MM.1S (cell line): ENCODE results near the gene RHOU.

Experiments used
- DNase-seq: peaks from one replicate; pipeline ENCODE4 v3.0.0-alpha.2; 2015
- H2AFZ ChIP-seq: fragments of 300-600 bp; sonication (generic); 2 replicates; pipeline ENCODE4 v1.6.0; 2016; ENCODE audit warnings: antibody characterized with exemption, low read length
- H3F3A ChIP-seq: fragments of 300-600 bp; sonication (generic); 2 replicates; pipeline ENCODE4 v1.6.1; 2016; ENCODE audit warnings: mild to moderate bottlenecking, antibody characterized with exemption, low read length, moderate library complexity, mixed read lengths; ENCODE audit not compliant: insufficient read depth
- H3K27ac ChIP-seq: fragments of 300-600 bp; sonication (generic); 2 replicates; pipeline ENCODE4 v1.5.1; 2016; ENCODE audit warnings: mild to moderate bottlenecking, low read length
- H3K27me3 ChIP-seq: fragments of 300-600 bp; sonication (generic); replicated peaks from 2 replicates; pipeline ENCODE4 v1.6.0; 2016; ENCODE audit warnings: low read length; ENCODE audit not compliant: insufficient read depth
- H3K36me3 ChIP-seq: fragments of 300-600 bp; sonication (generic); replicated peaks from 2 replicates; pipeline ENCODE4 v1.6.1; 2016; ENCODE audit warnings: mild to moderate bottlenecking, low read length, mixed read lengths; ENCODE audit not compliant: insufficient read depth
- H3K4me1 ChIP-seq: fragments of 300-600 bp; sonication (generic); 2 replicates; pipeline ENCODE4 v1.6.1; 2016; ENCODE audit warnings: low read length, mixed read lengths
- H3K4me2 ChIP-seq: fragments of 300-600 bp; sonication (generic); 2 replicates; pipeline ENCODE4 v1.6.0; 2016; ENCODE audit warnings: low read depth, low read length
- H3K4me3 ChIP-seq: fragments of 300-600 bp; sonication (generic); 2 replicates; pipeline ENCODE4 v1.5.1; 2016; ENCODE audit warnings: low read length, mixed read lengths
- H3K79me2 ChIP-seq: fragments of 300-600 bp; sonication (generic); 2 replicates; pipeline ENCODE4 v1.6.1; 2016; ENCODE audit warnings: mixed run types, low read length, mixed read lengths
- H3K9ac ChIP-seq: fragments of 300-600 bp; sonication (generic); 2 replicates; pipeline ENCODE4 v1.6.1; 2016; ENCODE audit warnings: low read length, mixed read lengths
- H3K9me2 ChIP-seq: fragments of 300-600 bp; sonication (generic); replicated peaks from 2 replicates; pipeline ENCODE4 v1.6.1; 2016; ENCODE audit warnings: mild to moderate bottlenecking, low read length, mixed read lengths; ENCODE audit not compliant: insufficient read depth
- H3K9me3 ChIP-seq: fragments of 300-600 bp; sonication (generic); replicated peaks from 2 replicates; pipeline ENCODE4 v1.6.1; 2016; ENCODE audit warnings: mild to moderate bottlenecking, low read length, mixed read lengths; ENCODE audit not compliant: insufficient read depth
- H4K20me1 ChIP-seq: fragments of 300-600 bp; sonication (generic); 2 replicates; pipeline ENCODE4 v1.6.1; 2016; ENCODE audit warnings: mild to moderate bottlenecking, low read length, moderate library complexity, mixed read lengths; ENCODE audit not compliant: insufficient read depth
- EZH2 ChIP-seq: fragments of 300-600 bp; sonication (generic); optimal IDR thresholded peaks from 2 replicates; pipeline ENCODE3; 2017; ENCODE audit warnings: low read depth, mild to moderate bottlenecking, antibody characterized with exemption, low read length, mixed read lengths
- EZH2phosphoT487 ChIP-seq: fragments of 300-600 bp; sonication (generic); IDR thresholded peaks from 2 replicates; pipeline ENCODE4 v1.6.1; 2018; ENCODE audit warnings: antibody characterized with exemption, low read length
- TF ChIP-seq, protein P1 (sequence below): fragments of 300-600 bp; sonication (generic); IDR thresholded peaks from 2 replicates; pipeline ENCODE4 v1.5.1; 2016; ENCODE audit warnings: antibody characterized with exemption, low read length, mixed read lengths

Gene RHOU

DNA sequence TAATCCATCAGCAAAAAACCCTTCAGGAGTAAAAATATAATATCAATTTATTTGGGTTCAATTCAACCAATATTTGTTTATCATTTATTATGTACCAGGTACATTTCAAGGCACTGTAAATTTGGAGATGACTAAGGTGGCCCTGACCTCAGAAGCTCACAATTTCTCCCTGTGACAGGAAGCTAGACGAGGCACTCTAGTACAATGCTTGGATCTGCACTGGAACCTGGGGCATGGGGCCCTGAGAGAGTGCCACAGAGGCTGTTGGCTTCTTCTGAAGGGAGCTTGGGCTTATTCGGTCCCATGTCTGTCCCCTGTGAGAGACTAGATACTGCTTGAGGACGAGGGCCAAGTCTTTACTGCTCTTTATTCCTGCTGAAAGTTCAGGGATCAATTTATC is 31.5 kb downstream of the RHOU start:
- Histone ChIP-seq H3K9me2 (no peaks in the 10 kb centered on the region), H3K4me2 (no peak overlapping the region), H3K9me3 (no peaks in the 10 kb centered on the region), H3K4me1 (peaks cover 5% of the 10 kb centered on the region), H3K4me3 (no peak overlapping the region), H3K27me3 (no peaks in the 10 kb centered on the region), H3K9ac (no peak overlapping the region), H3K36me3 (no peaks in the 10 kb centered on the region), H3F3A (no peaks in the 10 kb centered on the region; the same call in 1 of the 2 replicates), H4K20me1 (no peaks in the 10 kb centered on the region), H3K27ac (no peak overlapping the region), H3K79me2 (no peaks in the 10 kb centered on the region), H2AFZ (no peak overlapping the region)
- no peak for DNase-seq
- TF ChIP-seq EZH2 (no peak), EZH2phosphoT487 (no peak)
- TF ChIP-seq, protein P1, sequence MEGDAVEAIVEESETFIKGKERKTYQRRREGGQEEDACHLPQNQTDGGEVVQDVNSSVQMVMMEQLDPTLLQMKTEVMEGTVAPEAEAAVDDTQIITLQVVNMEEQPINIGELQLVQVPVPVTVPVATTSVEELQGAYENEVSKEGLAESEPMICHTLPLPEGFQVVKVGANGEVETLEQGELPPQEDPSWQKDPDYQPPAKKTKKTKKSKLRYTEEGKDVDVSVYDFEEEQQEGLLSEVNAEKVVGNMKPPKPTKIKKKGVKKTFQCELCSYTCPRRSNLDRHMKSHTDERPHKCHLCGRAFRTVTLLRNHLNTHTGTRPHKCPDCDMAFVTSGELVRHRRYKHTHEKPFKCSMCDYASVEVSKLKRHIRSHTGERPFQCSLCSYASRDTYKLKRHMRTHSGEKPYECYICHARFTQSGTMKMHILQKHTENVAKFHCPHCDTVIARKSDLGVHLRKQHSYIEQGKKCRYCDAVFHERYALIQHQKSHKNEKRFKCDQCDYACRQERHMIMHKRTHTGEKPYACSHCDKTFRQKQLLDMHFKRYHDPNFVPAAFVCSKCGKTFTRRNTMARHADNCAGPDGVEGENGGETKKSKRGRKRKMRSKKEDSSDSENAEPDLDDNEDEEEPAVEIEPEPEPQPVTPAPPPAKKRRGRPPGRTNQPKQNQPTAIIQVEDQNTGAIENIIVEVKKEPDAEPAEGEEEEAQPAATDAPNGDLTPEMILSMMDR = no peak

DNA sequence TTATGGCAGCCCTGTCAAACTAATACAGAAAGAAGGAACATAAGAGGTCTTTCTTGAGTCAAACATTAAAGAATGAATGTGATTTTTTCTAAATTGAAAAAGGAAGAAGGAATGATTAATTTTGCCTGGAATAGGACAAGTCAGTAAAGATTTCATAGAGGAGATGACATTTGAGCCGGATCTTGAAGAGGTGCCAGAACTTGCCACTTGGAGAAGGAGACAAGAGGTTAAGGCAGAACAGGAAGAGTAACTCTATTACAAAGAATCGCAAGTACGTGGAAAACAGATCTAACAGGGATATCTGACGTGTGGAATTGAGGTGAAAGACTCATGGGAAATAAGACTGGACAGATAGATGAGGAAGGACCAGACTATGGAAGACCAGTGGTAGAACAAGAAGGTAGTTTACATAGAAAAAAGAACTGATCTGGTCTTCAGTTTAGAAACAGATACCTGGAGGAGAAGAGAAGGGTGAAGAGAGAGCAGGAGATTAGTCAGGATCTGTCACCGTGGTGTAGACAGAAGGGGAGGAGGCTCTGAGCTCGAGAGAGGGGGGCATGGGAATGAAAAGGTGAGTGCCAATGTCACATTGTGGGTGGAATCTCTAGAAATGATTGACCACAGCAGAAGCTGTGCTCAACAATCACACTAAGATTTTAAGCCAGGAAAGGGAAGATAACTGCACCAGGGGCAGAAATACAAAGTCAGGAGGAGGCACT is 32.5 kb downstream of the RHOU start:
- H4K20me1 ChIP-seq = no peaks in the 10 kb centered on the region
- no peaks in the 10 kb centered on the region for H3K9me2 ChIP-seq
- H3K27me3 ChIP-seq = no peaks in the 10 kb centered on the region

DNA sequence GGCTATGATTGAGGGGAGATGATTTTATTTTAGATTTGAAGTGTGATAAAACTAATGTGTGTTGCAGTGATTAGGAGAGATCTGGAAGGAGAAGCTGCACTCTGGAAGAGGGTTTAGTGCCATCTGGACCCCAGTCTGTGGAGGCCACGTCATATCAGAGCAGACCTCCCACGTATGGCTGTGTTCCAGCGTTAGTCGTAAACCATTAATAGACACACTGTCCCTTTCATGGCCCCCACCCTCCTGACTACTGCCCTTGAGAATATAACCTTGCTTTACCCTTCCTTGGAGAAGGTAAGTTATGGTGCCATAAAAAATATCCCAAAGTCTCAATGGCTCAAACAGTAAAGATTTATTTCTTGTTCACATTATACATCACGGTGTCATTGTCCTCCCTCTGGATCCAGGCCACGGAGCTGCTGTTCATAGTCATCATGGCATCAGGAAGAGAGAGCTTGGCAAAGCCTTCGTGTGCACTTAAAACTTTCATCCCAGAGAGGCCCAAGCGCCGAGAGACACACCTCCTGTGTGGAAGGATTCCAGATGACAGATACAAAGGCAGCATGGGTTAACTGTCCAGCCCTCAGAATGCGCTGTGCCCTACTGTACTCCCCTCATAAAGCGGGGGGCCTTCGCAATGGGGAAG is 33.2 kb downstream of the RHOU start:
- Histone ChIP-seq H3K27me3 (no peaks in the 10 kb centered on the region), H3K36me3 (no peaks in the 10 kb centered on the region), H2AFZ (no peak overlapping the region), H3K79me2 (no peaks in the 10 kb centered on the region), H3K9ac (no peak overlapping the region), H3F3A (no peaks in the 10 kb centered on the region; the same call in 1 of the 2 replicates), H3K4me3 (no peak overlapping the region), H4K20me1 (no peaks in the 10 kb centered on the region), H3K9me3 (no peaks in the 10 kb centered on the region), H3K27ac (no peak overlapping the region), H3K4me1 (peaks cover 5% of the 10 kb centered on the region), H3K9me2 (no peaks in the 10 kb centered on the region), H3K4me2 (no peak overlapping the region)
- TF ChIP-seq, protein P1 = no peak
- TF ChIP-seq EZH2phosphoT487 (no peak), EZH2 (no peak)
- DNase-seq = no peak

More for the DNA sequence above, 32.5 kb downstream of the RHOU start:
- Histone ChIP-seq H2AFZ (no peak overlapping the region), H3K9me3 (no peaks in the 10 kb centered on the region), H3K4me2 (no peak overlapping the region), H3K79me2 (no peaks in the 10 kb centered on the region), H3K4me1 (peaks cover 5% of the 10 kb centered on the region), H3F3A (no peaks in the 10 kb centered on the region; the same call in 1 of the 2 replicates), H3K27ac (no peak overlapping the region), H3K4me3 (no peak overlapping the region), H3K9ac (no peak overlapping the region), H3K36me3 (no peaks in the 10 kb centered on the region)
- DNase-seq = no peak
- TF ChIP-seq EZH2phosphoT487 (no peak), EZH2 (no peak)
- TF ChIP-seq, protein P1 = no peak
